ENCODE data around the gene CORIN.

DNA sequence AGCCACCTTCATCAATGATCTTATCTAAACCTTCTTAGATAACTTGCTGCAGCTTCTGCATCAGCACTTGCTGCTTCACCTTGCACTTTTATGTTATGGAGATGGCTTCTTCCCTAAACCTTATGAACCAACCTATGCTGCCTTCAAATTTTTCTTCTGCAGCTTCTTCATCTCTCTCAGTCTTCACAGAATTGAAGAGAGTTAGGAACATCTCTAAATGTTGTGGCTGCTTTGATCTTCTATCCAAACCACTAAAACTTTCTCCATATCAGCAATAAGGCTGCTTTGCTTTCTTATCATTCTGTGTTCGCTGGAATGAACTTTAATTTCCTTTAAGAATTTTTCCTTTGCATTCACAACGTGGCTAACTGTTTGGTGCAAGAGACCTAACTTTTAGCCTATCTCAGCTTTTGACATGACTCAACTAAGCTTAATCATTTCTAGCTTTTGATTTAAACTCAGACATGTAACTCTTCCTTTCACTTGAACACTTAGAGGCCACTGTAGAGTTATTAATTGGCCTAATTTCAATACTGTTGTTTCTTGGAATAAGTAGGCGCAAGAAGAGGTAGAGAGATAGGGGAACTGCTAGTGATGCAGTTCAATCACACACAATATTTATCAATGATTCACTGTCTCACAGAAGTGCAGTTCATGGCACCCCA, 36.1 kb upstream of the CORIN start:
- TF ChIP-seq CHD4 (IDR thresholded peaks at IDR 0.05; ENCODE audit: borderline replicate concordance, low read length) (no peak), ZNF274 (CRISPR knock-in tag; IDR thresholded peaks at IDR 0.05) (no peak), KDM1A (CRISPR knock-in tag; IDR thresholded peaks at IDR 0.05) (no peak), PHF8 (CRISPR knock-in tag; IDR thresholded peaks at IDR 0.05) (no peak), EZH2 (conservative IDR thresholded peaks at IDR 0.05; ENCODE audit: low read depth, low read length) (no peak), PHB2 (IDR thresholded peaks at IDR 0.05; ENCODE audit: partially characterized antibody) (no peak), ZNF331 (CRISPR knock-in tag; IDR thresholded peaks at IDR 0.05) (no peak), TCF12 (IDR thresholded peaks at IDR 0.05) (no peak), TCF12 (CRISPR knock-in tag; IDR thresholded peaks at IDR 0.05) (no peak), TEAD2 (CRISPR knock-in tag; IDR thresholded peaks at IDR 0.05) (no peak)
- TF ChIP-seq, protein P1, sequence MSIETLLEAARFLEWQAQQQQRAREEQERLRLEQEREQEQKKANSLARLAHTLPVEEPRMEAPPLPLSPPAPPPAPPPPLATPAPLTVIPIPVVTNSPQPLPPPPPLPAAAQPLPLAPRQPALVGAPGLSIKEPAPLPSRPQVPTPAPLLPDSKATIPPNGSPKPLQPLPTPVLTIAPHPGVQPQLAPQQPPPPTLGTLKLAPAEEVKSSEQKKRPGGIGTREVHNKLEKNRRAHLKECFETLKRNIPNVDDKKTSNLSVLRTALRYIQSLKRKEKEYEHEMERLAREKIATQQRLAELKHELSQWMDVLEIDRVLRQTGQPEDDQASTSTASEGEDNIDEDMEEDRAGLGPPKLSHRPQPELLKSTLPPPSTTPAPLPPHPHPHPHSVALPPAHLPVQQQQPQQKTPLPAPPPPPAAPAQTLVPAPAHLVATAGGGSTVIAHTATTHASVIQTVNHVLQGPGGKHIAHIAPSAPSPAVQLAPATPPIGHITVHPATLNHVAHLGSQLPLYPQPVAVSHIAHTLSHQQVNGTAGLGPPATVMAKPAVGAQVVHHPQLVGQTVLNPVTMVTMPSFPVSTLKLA (IDR thresholded peaks at IDR 0.05), result no peak
- TF ChIP-seq, protein P2, sequence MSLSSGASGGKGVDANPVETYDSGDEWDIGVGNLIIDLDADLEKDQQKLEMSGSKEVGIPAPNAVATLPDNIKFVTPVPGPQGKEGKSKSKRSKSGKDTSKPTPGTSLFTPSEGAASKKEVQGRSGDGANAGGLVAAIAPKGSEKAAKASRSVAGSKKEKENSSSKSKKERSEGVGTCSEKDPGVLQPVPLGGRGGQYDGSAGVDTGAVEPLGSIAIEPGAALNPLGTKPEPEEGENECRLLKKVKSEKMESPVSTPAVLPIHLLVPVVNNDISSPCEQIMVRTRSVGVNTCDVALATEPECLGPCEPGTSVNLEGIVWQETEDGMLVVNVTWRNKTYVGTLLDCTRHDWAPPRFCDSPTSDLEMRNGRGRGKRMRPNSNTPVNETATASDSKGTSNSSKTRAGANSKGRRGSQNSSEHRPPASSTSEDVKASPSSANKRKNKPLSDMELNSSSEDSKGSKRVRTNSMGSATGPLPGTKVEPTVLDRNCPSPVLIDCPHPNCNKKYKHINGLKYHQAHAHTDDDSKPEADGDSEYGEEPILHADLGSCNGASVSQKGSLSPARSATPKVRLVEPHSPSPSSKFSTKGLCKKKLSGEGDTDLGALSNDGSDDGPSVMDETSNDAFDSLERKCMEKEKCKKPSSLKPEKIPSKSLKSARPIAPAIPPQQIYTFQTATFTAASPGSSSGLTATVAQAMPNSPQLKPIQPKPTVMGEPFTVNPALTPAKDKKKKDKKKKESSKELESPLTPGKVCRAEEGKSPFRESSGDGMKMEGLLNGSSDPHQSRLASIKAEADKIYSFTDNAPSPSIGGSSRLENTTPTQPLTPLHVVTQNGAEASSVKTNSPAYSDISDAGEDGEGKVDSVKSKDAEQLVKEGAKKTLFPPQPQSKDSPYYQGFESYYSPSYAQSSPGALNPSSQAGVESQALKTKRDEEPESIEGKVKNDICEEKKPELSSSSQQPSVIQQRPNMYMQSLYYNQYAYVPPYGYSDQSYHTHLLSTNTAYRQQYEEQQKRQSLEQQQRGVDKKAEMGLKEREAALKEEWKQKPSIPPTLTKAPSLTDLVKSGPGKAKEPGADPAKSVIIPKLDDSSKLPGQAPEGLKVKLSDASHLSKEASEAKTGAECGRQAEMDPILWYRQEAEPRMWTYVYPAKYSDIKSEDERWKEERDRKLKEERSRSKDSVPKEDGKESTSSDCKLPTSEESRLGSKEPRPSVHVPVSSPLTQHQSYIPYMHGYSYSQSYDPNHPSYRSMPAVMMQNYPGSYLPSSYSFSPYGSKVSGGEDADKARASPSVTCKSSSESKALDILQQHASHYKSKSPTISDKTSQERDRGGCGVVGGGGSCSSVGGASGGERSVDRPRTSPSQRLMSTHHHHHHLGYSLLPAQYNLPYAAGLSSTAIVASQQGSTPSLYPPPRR (CRISPR knock-in tag; IDR thresholded peaks at IDR 0.05; ENCODE audit: borderline replicate concordance), result no peak
- TF ChIP-seq, protein P3, sequence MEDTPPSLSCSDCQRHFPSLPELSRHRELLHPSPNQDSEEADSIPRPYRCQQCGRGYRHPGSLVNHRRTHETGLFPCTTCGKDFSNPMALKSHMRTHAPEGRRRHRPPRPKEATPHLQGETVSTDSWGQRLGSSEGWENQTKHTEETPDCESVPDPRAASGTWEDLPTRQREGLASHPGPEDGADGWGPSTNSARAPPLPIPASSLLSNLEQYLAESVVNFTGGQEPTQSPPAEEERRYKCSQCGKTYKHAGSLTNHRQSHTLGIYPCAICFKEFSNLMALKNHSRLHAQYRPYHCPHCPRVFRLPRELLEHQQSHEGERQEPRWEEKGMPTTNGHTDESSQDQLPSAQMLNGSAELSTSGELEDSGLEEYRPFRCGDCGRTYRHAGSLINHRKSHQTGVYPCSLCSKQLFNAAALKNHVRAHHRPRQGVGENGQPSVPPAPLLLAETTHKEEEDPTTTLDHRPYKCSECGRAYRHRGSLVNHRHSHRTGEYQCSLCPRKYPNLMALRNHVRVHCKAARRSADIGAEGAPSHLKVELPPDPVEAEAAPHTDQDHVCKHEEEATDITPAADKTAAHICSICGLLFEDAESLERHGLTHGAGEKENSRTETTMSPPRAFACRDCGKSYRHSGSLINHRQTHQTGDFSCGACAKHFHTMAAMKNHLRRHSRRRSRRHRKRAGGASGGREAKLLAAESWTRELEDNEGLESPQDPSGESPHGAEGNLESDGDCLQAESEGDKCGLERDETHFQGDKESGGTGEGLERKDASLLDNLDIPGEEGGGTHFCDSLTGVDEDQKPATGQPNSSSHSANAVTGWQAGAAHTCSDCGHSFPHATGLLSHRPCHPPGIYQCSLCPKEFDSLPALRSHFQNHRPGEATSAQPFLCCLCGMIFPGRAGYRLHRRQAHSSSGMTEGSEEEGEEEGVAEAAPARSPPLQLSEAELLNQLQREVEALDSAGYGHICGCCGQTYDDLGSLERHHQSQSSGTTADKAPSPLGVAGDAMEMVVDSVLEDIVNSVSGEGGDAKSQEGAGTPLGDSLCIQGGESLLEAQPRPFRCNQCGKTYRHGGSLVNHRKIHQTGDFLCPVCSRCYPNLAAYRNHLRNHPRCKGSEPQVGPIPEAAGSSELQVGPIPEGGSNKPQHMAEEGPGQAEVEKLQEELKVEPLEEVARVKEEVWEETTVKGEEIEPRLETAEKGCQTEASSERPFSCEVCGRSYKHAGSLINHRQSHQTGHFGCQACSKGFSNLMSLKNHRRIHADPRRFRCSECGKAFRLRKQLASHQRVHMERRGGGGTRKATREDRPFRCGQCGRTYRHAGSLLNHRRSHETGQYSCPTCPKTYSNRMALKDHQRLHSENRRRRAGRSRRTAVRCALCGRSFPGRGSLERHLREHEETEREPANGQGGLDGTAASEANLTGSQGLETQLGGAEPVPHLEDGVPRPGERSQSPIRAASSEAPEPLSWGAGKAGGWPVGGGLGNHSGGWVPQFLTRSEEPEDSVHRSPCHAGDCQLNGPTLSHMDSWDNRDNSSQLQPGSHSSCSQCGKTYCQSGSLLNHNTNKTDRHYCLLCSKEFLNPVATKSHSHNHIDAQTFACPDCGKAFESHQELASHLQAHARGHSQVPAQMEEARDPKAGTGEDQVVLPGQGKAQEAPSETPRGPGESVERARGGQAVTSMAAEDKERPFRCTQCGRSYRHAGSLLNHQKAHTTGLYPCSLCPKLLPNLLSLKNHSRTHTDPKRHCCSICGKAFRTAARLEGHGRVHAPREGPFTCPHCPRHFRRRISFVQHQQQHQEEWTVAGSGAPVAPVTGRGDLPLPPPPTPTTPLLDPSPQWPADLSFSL (CRISPR knock-in tag; IDR thresholded peaks at IDR 0.05), result no peak
- TF ChIP-seq, protein P4, sequence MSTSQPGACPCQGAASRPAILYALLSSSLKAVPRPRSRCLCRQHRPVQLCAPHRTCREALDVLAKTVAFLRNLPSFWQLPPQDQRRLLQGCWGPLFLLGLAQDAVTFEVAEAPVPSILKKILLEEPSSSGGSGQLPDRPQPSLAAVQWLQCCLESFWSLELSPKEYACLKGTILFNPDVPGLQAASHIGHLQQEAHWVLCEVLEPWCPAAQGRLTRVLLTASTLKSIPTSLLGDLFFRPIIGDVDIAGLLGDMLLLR (CRISPR knock-in tag; IDR thresholded peaks at IDR 0.05), result no peak

All from HepG2 (cell line).